ENCODE measurements around the gene C14orf180.

GRCh38 chr14:104558231-104559027 is 21.1 kb upstream of the C14orf180 start:
- TF ChIP-seq, protein P1, sequence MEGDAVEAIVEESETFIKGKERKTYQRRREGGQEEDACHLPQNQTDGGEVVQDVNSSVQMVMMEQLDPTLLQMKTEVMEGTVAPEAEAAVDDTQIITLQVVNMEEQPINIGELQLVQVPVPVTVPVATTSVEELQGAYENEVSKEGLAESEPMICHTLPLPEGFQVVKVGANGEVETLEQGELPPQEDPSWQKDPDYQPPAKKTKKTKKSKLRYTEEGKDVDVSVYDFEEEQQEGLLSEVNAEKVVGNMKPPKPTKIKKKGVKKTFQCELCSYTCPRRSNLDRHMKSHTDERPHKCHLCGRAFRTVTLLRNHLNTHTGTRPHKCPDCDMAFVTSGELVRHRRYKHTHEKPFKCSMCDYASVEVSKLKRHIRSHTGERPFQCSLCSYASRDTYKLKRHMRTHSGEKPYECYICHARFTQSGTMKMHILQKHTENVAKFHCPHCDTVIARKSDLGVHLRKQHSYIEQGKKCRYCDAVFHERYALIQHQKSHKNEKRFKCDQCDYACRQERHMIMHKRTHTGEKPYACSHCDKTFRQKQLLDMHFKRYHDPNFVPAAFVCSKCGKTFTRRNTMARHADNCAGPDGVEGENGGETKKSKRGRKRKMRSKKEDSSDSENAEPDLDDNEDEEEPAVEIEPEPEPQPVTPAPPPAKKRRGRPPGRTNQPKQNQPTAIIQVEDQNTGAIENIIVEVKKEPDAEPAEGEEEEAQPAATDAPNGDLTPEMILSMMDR (IDR thresholded peaks at IDR 0.05), result no peak
- TF ChIP-seq POLR2A (IDR thresholded peaks at IDR 0.05) (no peak), POLR2AphosphoS5 (IDR thresholded peaks at IDR 0.05; ENCODE audit: insufficient read depth in 1 of 2, low read depth in 1 of 2) (no peak)
